PFSK-1 (cell line): Measurements from ENCODE around the gene PROZ.

Experiments used
- FOXP2 ChIP-seq: optimal IDR thresholded peaks from 2 replicates; pipeline ENCODE3; 2011; ENCODE audit warnings: borderline replicate concordance, control low read depth, inconsistent platforms; ENCODE audit not compliant: insufficient read depth; ENCODE audit errors: extremely low read length, extremely low read depth
- POLR2AphosphoS5 ChIP-seq: IDR thresholded peaks from 2 replicates; pipeline ENCODE4 v1.6.1; 2012; ENCODE audit warnings: low read depth, mild to moderate bottlenecking, control low read depth, low read length, moderate library complexity
- REST ChIP-seq, 2 experiments: IDR thresholded peaks; 2 replicates each; pipeline versions ENCODE4 v1.6.1 to v1.8.0; 2011 to 2012; ENCODE audit warnings: low read depth in 2 of 2, low read length in 2 of 2, control low read depth in 1 of 2, inconsistent platforms in 1 of 2, mild to moderate bottlenecking in 1 of 2, moderate library complexity in 1 of 2; ENCODE audit not compliant: insufficient read depth in 1 of 2
- SIN3A ChIP-seq: IDR thresholded peaks from 2 replicates; pipeline ENCODE4 v1.6.1; 2012; ENCODE audit warnings: mild to moderate bottlenecking, low read length, moderate library complexity, borderline replicate concordance; ENCODE audit not compliant: insufficient read depth
- TAF1 ChIP-seq: IDR thresholded peaks from 2 replicates; pipeline ENCODE4 v1.6.1; 2012; ENCODE audit warnings: low read length, control low read depth, borderline replicate concordance; ENCODE audit not compliant: insufficient read depth

The PROZ gene

DNA sequence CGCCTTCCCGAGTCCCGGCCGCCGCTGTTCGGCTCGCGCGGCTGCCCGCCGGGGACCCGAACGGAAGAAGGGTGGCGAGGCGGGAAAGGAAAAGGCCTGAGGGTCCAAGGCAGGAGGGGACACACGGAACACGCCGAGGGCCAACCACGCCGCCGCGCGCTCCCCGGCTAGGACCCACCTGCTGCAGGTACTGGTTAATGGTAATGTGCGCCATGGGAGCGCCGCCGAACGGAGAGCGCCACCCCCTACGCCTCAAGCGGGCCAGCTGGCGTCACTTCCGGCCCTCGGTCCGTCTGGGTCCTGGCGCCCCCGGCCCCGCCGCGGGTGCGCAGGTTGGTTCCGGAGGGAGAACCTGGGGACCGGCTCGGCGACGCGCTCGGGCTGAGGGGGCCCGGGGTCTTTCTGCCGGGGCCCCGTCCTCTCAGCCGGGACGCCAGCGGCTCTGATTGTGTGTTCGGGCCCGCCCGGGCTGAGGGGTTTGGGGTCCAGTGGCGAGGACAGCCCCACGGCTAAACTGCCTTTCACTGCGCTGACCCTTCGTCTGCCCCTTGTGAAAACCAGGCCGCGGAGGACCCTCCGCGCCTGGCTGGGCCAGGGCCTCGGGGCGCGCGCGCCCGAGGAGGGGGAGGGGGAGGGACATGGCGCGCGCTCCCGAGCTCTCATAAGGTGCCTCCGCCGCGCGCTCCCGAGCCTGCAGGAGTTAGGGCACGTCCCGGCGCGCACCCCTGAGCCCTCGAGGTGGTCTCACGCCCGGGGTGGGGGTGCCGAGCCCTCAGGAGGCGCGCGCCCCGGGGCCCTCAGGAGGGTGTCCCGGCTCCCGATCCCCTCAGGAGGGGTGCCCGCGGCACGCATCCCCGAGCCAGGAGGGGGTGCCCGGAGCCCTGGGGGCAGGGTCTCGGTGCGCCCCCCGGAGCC is 50.2 kb downstream of the PROZ start, which contains the start of gene PCID2:
TSS of gene PCID2 (minus strand) at position 249 of the 915 bp plus-strand sequence. CDS start at position 214, 35 bp downstream.
- TF ChIP-seq TAF1, result peak; percentile 83; the same call in 1 of the 2 replicates
- TF ChIP-seq SIN3A, result no peak
- TF ChIP-seq POLR2AphosphoS5, result 0 out of 2 replicates have a peak, but pooled peaks have one; percentile 59
- no peak for TF ChIP-seq REST (IDR thresholded peaks at IDR 0.05; ENCODE audit: insufficient read depth in 1 of 2, low read depth in 2 of 2, low read length in 2 of 2)
- TF ChIP-seq FOXP2, result peak; percentile 62

- TF ChIP-seq SIN3A (no peak), TAF1 (no peak)
Observed at GRCh38 chr13:113209336-113209758, 50.9 kb downstream of the PROZ start, which contains the start of gene CUL4A. Gene CUL4A (plus strand): TSS chr13:113209613. CDS start chr13:113209628, 15 bp downstream.

- TF ChIP-seq REST (IDR thresholded peaks at IDR 0.05; ENCODE audit: insufficient read depth in 1 of 2, low read depth in 2 of 2, low read length in 2 of 2), result no peak
- peak; percentile 52 for TF ChIP-seq FOXP2
- TF ChIP-seq SIN3A, result no peak
- no peak for TF ChIP-seq TAF1
- no peak for TF ChIP-seq POLR2AphosphoS5
Observed at GRCh38 chr13:113209759-113210421, 51.4 kb downstream of the PROZ start.

DNA sequence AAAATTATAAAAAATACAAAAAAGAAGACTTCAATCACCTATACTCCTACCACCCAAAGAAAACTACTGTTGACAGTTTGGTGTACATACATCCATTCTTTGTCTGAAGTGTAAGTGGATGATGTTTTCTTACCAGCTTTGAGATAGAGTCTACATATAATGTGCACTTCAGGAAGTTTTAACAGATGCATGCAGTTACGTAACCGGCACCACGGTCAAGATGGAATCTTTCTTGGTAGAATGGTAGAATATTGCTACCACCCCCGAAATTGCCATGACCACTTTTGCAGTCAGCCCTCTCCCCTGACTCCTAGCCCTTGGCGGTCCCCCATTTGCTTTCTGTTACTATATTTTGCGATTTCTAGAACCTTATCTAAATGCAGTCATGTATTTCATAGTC is 52.4 kb downstream of the PROZ start:
- TF ChIP-seq SIN3A (no peak), FOXP2 (no peak), REST (IDR thresholded peaks at IDR 0.05; ENCODE audit: insufficient read depth in 1 of 2, low read depth in 2 of 2, low read length in 2 of 2) (no peak), TAF1 (no peak), POLR2AphosphoS5 (no peak)

GRCh38 chr13:113211774-113212173 is 53.3 kb downstream of the PROZ start:
- TF ChIP-seq TAF1 (no peak), REST (IDR thresholded peaks at IDR 0.05; ENCODE audit: insufficient read depth in 1 of 2, low read depth in 2 of 2, low read length in 2 of 2) (no peak), SIN3A (no peak), FOXP2 (no peak), POLR2AphosphoS5 (no peak)
